Measurements from ENCODE around the gene TRIM3.

DNA sequence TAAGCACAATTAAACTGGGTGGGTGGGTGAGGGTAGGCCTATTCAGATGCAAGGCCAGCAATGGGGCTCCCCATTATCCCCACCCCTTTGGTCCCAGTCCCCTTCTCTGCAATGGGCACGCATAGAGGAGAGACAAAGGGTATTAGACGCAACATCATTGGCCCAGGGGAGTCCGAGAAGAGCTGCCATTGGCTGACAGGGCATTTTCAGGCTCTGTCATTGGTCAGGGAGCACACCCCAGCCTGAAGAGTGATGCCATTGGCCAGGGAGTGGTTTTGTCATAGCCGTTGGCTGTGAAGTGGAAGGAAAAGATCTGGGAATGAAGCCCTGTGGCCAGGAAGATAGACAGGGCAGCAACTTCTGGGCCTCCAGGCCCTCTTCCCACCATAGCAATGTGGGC, 2.8 kb upstream of the TRIM3 start:
- TF ChIP-seq CTCF (IDR thresholded peaks at IDR 0.05) = no peak
- TF ChIP-seq POLR2A (IDR thresholded peaks at IDR 0.05) = no peak
